Esophagus squamous epithelium (tissue), 4 donors: Measurements from ENCODE around the gene PSMC3IP.

Source experiments
- POLR2A ChIP-seq, 4 donors: fragments of 450-650 bp; IDR thresholded peaks; one replicate each; pipeline ENCODE4 v1.6.1; 2017; ENCODE audit warnings: antibody characterized with exemption in 4 of 4, mild to moderate bottlenecking in 4 of 4, moderate library complexity in 3 of 4
- TF ChIP-seq, protein P1 (sequence below), 6 experiments: fragments of 450-650 bp in 4 of 6; fragments of 200-600 bp in 2 of 6; sonication (generic) in 2 of 6; IDR thresholded peaks; one replicate each; pipeline ENCODE4 v1.5.1; 2016 to 2019; ENCODE audit warnings: antibody characterized with exemption in 6 of 6, mild to moderate bottlenecking in 4 of 6, moderate library complexity in 4 of 6

DNA sequence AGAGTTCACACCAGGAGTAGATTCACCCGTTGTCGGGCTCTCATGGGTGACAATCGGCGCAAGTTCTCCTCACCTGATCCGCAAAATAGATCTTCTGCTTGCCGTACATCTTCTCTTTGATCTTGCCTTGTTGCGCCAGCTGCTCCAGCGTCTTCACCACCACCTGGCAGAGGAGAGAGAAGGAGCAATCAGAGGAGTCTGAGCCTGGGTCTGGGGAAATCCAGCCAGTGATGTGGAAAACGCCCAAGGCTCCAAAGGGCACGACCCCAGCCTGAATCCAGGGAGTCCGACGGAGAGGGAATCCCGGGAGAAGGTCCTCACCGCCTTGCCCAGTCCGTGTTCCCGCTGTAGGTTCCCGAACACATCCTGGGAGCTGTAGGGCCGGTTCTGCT lies 393 bp downstream of the PSMC3IP start:
- TF ChIP-seq, protein P1, sequence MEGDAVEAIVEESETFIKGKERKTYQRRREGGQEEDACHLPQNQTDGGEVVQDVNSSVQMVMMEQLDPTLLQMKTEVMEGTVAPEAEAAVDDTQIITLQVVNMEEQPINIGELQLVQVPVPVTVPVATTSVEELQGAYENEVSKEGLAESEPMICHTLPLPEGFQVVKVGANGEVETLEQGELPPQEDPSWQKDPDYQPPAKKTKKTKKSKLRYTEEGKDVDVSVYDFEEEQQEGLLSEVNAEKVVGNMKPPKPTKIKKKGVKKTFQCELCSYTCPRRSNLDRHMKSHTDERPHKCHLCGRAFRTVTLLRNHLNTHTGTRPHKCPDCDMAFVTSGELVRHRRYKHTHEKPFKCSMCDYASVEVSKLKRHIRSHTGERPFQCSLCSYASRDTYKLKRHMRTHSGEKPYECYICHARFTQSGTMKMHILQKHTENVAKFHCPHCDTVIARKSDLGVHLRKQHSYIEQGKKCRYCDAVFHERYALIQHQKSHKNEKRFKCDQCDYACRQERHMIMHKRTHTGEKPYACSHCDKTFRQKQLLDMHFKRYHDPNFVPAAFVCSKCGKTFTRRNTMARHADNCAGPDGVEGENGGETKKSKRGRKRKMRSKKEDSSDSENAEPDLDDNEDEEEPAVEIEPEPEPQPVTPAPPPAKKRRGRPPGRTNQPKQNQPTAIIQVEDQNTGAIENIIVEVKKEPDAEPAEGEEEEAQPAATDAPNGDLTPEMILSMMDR (IDR thresholded peaks at IDR 0.05) = no peak
- no peak for TF ChIP-seq POLR2A (IDR thresholded peaks at IDR 0.05)
